Activated CD8-positive, alpha-beta memory T cell treated with anti-CD3 and anti-CD28 coated beads, Interleukin-2, amount 50 U/mL, for 1 hour (primary cell): Measurements from ENCODE around the gene PPP5C.

Experiments
- DNase-seq: peaks from one replicate; pipeline ENCODE4 v3.0.0-alpha.2; 2020; ENCODE audit errors: extremely low read depth

Gene PPP5C

DNA sequence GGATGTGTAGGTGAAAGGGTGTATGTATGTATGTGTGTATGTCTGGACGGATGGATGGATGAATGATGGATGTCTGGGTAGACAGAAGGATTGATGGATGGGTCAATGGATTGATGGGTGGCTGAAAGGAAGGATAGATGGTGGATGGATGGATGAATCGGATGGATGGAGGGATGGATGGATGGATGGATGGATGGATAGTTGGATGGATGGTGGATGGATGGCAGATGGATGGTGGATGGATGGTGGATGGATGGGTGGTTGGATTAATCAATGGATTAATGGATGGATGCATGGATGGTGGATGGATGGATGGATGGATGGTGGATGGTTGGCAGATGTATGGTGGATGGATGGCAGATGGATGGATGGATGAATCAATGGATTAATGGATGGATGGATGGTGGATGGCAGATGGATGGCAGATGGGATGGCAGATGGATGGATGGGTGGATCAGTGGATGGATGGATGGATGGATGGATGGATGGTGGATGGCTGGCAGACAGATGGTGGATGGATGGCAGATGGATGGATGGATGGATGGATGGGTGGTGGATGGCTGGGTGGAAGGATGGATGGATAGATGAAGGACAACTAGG is 16.5 kb upstream of the PPP5C start:
- no peak for DNase-seq

DNA sequence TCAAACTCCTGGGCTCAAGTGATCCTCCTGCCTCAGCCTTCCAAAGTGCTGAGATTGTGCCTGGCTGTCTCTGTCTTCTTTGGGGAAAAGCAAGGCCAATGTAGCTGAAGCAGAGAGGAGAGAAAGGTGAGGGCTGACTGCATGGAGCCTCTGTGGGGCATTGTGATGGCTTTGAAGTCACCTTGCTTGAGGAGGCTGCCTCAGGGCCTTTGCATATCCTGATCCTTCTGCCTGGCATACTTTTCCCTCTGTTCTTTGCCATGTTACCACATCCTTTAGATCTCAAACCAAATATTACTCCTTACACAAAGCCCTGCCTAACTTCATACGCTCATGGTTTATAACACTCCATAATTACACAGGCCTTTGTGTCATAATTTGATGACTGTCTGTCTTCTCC is 9.4 kb upstream of the PPP5C start:
- DNase-seq, result no peak

GRCh38 chr19:46339446-46339845 is 7.4 kb upstream of the PPP5C start:
- no peak for DNase-seq

- DNase-seq, result no peak
Measured at GRCh38 chr19:46340051-46340659, 6.7 kb upstream of the PPP5C start.

GRCh38 chr19:46341937-46342336 is 5.0 kb upstream of the PPP5C start:
- DNase-seq, result no peak

DNA sequence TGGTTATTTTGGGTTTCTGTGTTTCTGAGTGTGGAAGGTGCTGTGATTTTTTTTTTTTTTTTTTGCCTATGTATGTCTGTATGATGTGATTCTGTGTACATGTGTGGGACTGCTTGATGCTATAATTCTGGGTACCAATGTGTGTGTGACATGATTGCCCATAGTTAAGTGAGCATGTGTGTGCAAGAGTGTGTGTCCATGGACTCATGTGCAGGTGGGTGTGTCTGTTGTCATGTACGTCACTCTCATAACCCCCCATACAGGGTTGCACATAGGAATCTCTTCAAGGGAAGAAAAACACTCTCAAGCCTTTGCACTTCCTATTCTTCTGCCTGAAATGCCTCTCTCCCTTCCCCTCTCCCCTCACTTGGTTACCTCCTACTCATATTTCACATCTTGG is 2.5 kb upstream of the PPP5C start:
- DNase-seq, result no peak

GRCh38 chr19:46345157-46345556 is 1.7 kb upstream of the PPP5C start:
- DNase-seq, result no peak

DNA sequence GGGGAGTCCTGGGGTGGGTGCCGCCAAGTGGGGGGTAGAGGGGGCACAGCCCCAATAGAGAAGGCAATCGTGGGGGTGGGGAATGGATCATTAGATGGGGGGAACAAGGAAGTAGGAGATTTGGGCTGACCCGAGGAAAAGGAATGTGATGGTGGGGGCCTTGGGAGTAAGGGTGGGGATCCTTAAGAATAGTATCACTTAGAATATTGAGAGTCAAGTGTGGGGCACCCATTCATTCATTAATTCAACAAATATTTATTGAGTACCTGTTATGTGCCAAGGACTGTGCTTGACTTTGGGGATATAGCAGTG is 641 bp downstream of the PPP5C start:
- no peak for DNase-seq

DNA sequence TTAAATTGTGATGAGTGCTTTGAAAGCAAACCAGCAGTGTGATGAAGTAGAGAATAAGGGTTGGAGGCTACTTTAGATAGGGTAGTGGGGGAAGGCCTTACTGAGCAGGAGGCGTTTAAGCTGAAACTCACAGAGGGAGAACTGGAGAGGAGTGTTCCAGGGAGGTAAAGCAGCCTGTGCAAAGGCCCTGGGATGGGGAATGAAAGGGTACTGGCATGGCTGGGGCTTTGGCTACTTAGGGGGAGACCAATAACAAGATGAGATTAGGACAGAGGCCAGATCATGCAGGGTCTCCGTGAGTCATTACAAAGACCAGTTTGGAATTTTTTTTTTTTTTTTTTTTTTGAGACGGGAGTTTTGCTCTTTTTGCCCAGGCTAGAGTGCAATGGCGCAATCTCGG is 1.1 kb downstream of the PPP5C start:
- no peak for DNase-seq

GRCh38 chr19:46349311-46349993 is 2.6 kb downstream of the PPP5C start:
- no peak for DNase-seq

GRCh38 chr19:46350029-46350757 is 3.3 kb downstream of the PPP5C start:
- DNase-seq, result no peak

GRCh38 chr19:46350758-46351159 is 3.9 kb downstream of the PPP5C start:
- DNase-seq, result no peak

DNA sequence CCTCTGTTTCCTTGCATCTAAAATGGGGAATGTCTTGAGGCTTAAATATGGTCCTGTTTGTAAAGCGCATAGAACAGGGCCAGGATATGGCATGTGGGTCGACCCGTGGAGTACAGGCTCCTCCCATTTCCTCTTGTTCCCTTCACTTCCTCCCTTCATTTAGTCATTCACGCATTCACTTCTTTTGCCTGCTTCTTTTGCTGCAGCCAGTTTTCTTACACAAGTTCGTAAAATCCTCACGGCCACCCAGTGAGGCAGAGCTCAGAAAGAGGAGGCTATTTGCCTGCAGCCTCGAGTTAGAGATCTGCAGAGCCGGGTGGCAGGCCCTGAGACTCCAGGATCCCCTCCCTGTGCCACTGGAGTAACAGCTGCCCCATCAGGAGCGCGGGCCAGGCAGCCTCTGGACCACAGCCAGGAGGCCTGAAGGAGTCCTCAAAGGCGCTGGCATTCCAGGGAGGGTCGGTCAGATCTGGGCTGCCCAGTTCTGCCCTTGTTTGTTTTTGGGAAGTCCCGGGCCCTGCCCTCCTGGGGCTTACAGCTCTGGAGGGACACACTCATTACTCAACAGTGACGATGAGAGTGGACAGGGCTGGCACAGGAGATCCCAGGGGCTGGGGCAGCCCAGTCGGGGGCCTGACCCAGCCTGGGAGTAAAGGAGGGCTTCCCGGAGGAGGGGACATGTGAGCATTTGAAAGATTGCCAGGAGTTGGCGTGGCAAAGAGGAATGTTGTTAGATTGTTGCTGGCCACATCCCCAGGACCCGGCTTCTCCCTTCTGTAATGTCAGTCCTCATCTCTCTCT is 4.6 kb downstream of the PPP5C start:
- no peak for DNase-seq

- DNase-seq, result no peak
Measured at GRCh38 chr19:46353730-46354528, 7.0 kb downstream of the PPP5C start.

DNA sequence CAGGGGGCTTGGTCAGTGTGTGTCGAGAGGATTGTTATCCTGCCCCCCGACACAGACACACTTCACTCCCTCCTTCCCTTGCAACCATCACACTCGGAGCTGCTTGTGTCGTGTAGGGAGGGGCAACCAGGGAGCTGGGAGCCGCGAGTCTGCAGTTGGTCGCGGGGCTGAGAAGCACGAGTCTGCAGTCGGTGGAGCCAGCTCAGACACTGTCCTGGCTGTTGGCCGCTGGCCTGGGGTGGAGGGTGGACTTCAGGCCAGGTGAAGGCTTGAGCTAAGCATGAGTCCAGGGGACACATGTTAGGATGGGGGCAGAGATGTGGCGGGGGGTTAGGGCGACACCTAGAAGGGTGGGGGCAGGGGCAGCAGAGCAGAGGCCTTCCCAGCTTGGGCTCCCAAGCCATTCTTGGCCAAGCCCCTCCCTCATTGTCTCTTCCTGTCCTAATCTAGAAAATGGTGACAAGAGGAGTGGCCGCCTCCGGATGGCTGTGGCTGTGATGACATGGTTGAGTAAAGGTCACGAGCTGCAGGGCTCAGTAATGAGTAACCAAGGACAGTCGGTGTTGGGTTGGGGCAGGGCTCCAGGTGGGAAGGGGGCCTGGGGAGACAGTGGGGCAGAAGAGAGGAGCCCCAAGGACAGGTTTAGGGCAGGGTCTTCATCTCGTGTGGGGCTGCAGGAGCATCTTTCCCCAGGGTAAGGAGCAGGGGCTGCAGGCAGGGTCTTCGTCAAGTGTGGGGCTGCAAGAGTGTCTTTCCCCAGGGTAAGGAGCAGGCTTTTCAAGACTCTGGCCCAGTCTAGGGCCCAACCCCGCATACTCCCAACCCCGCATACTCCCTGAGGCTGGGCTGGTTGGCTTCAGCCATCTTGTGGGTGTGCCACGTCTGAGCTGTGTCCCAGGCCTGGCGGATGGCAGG is 8.6 kb downstream of the PPP5C start:
- DNase-seq, result no peak

GRCh38 chr19:46356149-46357055 is 9.5 kb downstream of the PPP5C start:
- no peak for DNase-seq

- no peak for DNase-seq
Measured at GRCh38 chr19:46357846-46358583, 11.1 kb downstream of the PPP5C start.

- DNase-seq, result no peak
Measured at GRCh38 chr19:46361915-46362314, 15.0 kb downstream of the PPP5C start.
